ENCODE measurements around the gene ZNF276.

Gene ZNF276

DNA sequence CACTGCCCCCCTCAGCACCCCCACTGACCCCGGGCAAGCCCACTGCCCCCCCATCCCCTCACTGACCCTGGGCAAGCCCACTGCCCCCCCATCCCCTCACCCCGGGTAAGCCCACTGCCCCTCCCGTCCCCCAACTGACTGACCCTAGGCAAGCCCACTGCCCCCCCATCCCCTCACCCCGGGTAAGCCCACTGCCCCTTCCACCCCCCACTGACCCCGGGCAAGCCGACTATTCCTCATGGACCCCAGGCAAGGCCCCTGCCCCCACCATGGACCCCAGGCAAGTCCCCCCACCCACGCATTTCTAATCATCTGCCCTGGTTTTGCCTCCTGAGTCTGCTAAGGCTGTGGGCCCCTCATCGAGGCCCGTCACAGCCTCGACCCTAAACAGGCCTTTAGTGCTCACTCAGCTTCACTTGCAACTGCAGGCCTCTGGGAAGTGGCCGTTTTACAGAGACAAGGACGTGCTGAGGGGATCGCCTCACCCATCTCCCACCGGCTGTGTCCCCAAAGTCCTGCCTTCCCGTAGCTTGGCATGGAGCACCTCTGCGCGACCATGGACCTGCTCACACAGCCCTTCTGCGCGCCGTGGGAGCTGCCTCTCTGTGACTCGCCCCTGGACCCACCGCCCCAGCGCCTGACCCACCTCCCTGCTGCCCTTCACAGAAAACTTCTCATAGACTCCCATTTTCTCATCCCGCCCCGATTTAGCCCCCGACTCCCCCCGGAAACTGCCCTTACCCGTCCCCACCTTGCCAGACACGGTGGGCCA lies 4.2 kb upstream of the ZNF276 start:
- DNase-seq, result no peak

DNA sequence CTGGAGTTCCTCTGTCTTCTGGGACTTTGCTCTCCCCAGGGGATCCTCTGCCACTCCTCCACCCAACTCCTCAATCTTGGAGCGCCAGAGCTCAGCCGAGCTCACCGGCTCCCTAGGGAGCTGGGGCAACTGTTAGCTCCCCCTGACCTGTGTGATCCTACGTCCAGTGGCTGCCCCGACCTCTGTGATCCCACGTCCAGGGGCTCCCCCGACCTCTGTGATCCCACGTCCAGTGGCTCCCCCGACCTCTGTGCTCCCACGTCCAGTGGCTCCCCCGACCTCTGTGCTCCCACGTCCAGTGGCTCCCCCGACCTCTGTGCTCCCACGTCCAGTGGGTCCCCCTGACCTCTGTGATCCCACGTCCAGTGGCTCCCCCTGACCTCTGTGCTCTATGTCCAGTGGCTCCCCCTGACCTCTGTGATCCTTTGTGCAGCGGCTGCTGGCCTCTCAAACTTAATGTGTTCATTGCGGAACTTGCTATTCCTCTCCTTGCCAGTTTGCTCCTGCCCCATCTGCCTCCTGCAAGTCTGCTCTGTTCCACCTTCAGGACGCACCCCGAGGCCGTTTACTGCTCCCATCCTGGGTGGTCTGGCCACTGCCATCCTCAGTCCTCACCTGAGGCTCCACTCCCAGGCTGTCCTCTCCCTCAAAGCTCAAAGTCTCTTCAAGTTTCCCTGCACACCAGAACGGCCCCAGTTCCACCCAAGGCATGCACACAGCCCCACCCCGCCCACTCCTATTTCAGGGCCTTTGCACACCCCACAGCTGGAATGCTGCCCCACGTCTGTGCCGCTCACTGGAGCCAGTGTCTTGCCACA lies 3.4 kb upstream of the ZNF276 start:
- no peak for DNase-seq

DNA sequence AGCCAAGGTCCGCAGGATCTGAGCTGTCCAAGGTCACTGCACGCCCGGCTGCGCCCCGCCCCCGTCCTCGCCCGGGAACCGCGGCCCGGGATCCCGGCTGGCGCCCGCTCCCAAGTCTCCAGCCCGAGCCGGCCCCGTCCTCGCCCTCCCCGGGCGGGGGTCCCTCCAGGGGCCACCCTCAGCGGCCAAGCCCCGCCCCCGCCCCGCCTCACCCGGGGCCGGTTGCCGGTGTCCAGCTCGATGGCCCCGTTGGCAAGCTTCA lies 855 bp upstream of the ZNF276 start:
- peak in 1 of 2 experiments; percentile 73 for DNase-seq

DNA sequence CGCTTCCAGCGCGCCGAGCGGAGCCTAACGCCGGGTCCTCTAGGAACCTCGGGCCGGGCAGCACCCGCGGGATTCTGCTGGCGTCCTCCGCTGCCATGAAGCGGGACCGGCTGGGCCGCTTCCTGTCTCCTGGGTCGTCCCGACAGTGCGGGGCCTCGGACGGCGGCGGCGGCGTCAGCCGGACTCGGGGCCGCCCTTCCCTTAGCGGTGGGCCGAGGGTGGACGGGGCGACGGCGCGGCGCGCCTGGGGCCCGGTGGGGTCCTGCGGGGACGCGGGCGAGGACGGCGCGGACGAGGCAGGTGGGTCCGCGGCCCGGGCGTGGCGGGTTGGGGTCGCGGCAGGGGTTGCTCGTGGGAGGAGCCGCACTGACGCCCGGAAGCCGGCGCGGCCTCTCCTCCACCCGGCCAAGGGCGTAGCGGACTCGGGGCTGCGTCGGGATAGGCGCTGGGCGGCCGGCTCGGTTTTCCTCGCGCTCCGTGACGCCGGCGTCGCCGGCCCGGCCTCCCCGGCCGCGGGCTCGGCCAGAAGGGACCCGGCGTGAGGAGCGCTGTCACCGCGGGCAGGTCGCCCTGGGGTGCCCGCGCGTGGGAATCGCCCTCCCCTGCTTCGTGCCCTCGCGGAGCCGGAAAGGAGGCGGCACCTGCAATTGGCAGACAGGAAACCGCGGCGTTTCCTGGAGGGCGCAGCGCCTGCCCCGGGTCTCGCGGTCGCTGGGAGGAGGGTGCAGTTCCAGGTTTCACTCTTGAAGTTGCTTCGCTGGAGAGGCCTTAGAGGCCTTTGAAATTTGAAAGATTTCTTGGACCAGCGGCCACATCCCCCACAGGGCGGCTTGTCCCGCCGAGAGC lies 432 bp downstream of the ZNF276 start:
- DNase-seq, result peak; percentile 48 to 67

DNA sequence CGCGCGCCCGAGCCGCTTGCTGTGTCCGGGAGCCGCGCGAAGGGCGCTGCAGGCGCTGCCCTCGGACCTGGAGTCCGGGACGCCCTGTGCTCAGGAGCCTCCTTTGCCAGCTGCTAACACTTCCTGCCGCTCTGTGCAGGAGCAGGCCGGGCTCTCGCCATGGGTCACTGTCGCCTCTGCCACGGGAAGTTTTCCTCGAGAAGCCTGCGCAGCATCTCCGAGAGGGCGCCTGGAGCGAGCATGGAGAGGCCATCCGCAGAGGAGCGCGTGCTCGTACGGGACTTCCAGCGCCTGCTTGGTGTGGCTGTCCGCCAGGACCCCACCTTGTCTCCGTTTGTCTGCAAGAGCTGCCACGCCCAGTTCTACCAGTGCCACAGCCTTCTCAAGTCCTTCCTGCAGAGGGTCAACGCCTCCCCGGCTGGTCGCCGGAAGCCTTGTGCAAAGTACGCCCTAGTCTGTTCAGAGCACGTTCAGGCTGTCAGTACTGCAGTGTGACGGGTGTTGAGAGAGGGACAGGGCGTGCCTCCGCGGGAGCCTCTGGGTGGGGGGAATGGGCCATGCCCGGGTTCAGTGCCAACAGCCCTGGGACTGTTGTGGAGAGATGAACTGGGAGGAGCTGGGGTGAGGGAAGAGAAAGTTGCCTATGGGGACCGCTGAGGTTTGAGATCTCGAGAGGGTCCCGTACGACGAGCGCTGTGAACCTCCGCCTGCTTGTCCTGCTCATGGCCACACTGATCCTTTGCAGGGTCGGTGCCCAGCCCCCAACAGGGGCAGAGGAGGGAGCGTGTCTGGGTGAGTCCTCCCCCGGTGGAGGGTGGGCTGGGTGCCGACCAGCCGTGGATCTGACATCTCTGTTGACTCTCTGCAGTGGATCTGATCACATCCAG lies 1.3 kb downstream of the ZNF276 start:
- no peak for DNase-seq

DNA sequence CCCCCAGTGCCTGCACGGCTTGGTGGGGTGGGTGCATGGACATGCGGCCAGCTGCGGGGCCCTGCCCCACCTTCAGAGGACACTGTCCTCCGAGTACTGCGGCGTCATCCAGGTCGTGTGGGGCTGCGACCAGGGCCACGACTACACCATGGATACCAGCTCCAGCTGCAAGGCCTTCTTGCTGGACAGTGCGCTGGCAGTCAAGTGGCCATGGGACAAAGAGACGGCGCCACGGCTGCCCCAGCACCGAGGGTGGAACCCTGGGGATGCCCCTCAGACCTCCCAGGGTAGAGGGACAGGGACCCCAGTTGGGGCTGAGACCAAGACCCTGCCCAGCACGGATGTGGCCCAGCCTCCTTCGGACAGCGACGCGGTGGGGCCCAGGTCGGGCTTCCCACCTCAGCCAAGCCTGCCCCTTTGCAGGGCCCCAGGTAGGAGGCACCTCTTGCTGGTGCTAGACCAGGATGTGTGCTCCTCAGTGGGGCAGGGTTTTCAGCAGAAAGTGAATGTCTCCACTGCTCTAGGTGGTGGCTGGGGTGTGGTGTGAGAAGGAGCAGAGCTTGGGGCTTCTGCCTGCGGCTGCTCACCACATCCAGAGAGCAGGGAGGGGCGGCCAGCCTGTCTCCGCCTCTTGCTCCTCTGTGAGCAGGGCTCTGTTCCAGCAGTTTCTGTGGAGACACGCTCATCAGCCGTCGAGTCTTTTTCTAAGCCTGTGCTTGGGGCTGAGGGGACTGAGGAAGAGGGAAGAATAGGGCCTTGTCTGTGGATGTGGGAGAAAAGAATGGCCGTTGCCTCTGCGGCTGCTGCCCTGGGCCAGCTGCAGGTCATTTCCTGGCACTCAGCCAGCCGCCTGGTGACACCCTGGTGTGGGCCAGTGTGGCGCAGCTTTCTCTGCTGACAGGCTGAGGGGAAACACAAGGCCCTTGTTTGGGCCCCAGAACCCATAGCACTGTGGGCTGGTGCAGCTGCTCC lies 2.2 kb downstream of the ZNF276 start:
- DNase-seq, result peak; percentile 21 to 63

DNA sequence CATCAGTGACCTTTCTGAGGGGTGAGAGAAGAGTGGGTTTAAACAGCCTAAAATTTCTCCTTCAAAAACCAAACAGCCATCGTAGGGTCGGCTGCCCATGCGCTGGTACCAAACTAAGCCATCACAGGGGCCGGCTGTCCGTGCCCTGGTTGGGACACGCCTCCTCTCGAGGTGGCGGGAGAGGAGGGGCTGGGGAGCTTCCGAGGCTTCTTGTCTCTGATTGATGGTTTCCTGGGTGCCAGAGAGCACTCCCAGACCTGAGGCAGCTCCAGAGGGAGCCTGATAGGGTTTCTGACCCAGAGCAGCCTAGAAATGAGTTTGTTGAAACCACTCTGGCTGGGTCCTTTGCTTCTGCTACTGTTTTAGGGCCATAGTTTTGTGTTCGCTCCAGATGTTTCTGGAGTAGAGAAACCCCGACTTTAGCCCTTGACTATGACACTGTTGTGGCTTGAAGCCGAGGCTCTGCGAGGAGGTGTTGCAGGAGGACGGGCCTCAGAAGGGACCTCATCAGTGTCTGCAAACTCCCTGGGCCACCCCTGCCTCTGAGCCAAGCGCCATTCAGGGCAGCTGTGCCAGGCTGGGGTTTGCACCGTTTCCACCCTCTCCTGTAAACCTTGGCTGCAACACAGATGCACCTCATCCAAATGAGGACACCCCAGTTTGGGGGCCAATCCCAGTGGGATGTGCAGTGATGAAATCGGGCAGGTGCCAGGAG lies 6.2 kb downstream of the ZNF276 start:
- DNase-seq, result no peak

DNA sequence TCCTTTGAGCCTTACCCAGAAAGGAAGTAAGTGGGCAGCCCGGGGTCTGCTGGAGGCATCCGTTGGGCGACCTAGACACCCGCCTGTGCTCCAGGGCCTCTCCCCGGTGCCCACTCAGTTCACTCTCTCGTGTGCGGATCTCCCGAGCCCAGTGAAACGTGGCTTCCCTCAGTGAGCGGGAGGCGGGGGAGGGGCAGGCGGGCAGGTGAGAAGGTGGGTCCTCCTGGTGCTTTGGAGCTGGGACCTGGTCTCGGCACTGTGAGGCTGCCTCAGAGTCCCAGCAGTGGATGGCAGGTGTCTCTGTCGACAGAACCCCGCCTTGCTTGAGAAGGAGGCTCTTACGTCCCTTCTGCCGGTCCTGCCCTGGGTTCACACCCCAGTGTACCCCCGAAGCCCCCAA lies 8.0 kb downstream of the ZNF276 start:
- DNase-seq, result no peak

DNA sequence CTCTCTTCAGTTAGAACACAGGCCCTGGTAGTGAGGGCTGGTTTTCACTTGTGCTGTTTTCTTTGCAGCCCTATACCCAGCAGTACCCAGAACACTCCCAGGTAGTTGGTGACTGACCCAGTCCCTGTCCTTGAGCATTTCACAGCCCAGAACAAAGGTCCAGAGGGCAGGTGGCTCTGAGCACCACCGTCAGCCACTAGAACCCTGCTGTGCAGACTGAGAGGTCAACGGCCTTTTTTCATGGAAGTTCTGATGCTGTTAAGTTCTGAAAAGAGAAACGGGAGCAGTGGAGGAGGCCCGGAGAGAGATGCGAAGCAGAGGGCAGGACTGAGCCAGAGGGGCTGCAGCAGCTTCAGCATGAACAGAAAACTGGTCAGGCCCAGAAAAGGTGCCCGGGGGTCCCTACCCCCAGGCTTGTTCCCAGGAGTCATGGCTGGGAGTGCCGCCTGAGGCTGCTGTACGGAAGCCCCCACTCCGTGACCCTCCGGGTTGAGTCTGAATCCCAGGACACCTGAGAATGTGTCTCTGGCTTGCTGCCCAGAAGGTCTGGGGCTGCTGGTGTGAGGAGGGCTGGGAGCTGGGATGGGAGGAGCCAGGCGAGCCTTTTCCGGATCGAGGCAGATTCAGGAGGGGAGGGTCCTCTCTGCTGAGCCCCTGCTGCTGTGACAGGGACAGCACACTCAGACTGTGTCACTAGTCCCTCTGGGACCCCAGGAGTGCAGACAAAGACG lies 8.7 kb downstream of the ZNF276 start:
- DNase-seq, result no peak

DNA sequence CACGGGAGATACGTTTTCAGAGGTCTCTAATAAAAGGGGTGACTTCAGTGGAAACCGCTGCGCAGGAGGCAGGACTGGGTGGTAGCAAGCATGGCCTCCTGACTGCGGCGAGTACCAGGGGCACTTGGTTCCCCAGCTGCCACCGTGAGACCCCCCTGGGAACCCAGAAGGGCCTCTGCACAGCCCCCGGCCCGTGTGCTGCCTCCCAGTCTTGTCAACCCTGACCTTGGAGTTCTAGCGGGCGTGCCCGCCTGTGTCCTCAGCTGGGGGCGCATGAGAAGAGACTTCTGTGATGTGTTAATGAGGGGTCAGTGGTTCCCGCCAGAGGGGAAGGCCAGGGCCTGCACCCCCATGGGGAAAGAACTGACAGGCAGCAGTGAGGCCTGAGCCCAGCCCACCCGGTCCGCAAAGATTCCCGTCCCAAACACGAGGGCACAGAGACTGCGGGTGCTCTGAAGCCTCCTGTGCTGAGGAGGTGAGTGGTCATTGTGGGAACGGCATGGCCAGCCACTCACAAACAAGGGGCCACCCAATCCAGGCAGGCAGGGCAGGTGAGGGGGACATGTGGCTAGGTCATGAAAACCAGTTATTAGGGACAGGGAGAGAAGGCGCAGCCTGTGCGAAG lies 9.4 kb downstream of the ZNF276 start:
- DNase-seq, result no peak

DNA sequence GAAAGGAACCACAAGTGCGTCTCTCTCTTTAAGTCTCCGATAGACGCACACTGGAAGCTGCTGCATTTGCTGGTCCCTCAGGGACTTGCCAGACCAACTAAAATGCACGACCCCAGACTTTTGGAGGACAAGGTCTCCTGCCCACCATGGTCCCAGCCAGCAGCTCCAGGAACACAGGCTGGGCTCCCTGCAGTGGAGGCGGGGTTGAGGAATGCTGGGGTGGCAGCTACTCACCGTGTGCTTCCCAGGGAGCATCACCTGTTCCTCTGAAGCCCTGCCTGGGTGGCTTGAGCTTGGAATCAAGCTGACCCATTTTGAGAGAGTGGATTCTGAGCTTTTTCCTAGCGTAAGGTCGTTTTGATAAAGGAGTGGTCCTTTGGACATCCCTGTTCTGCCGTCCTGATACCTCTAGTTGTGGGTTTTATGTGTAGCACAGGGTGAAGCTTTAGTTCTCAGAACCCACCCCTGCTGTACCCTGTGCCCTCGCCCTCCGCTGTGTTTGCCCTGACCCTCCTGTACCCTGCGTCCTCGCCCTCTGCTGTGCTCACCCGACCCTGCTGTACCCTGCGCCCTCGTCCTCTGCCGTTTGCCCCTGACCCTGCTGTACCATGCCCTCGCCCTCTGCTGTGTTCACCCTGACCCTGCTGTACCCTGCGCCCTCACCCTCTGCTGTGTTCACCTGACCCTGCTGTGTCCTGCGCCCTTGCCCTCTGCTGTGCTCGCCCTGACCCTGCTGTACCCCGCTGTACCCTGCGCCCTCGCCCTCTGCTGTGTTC lies 11.0 kb downstream of the ZNF276 start:
- DNase-seq, result no peak

DNA sequence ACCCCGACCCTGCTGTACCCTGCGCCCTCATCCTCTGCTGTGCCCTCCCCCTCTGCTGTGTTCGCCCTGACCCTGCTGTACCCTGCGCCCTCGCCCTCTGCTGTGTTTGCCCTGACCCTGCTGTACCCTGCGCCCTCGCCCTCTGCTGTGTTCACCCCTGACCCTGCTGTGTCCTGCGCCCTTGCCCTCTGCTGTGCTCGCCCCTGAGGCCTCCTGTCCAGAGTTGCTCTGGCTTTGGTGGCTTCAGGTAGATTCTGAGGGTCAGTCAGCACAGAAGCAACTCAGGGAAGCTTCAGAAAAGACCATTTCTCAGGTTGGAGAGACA lies 11.5 kb downstream of the ZNF276 start:
- no peak for DNase-seq

DNA sequence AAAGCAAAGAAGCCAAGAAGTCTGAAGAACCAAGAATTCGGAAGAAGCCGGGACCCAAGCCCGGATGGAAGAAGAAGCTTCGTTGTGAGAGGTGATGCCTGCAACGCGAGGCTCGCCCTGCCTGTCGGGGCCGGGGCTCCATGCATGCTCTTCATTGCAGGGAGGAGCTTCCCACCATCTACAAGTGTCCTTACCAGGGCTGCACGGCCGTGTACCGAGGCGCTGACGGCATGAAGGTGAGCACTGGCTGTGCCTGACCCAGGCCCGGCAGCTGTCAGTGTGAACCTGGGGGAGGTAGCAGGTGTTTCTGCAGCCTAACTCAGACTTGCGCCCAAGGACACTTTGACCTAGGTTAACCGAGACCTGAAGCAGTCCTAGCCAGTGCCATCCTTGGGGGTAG lies 12.0 kb downstream of the ZNF276 start:
- no peak for DNase-seq

DNA sequence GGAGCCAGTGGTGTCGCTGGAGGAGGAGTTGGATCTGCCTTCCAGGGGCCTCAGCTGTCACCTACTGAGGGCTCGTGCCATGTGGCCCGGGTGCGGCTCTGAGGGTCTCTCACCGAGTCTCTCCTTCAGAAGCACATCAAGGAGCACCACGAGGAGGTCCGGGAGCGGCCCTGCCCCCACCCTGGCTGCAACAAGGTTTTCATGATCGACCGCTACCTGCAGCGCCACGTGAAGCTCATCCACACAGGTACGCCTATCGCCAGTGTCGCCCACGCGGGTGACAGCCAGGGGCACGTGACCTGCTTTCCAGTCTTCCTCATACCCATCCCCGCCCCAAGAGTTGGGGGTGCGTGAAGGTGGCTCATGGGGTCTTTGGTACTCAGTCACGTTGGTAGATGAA lies 12.5 kb downstream of the ZNF276 start:
- no peak for DNase-seq

DNA sequence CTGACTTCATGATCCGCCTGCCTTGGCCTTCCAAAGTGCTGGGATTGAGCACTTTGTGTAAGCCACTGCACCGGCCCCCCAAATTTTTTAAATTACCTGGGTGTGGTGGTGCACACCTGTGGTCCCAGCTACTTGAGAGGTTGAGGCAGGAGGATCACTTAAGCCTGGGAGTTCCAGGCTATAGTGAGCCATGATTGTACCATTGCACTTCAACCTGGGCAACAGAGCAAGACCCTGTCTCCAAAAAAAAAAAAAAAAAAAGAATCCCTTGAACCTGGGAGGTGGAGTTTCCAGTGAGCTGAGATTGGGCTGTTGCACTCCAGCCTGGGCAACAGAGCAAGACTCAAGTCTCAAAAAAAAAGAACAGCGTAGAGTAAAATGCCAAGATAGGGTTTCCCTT lies 15.2 kb downstream of the ZNF276 start:
- no peak for DNase-seq

DNA sequence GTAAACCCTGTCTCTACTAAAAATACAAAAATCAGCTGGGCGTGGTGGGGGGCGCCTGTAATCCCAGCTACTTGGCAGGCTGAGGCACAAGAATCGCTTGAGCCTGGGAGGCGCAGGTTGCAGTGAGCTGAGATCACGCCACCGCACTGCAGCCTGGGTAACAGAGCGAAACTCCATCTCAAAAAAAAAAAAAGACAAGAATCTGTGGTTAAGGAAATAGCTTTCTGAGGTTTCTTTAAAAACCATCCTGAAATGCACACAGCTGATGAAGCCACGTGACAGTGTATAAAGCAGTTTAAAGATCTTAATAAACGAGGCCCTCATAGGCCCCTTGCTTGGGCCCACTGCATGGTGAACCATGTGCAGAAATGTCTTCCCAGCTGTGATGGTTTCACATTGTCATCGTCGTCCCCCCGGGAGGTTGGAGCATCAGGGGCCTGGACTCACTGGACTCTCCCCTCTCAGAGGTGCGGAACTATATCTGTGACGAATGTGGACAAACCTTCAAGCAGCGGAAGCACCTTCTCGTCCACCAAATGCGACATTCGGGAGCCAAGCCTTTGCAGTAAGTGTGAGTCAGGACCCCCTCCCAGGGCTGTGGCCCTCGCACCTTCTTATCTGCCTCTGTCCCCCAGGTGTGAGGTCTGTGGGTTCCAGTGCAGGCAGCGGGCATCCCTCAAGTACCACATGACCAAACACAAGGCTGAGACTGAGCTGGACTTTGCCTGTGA lies 16.2 kb downstream of the ZNF276 start:
- no peak for DNase-seq

DNA sequence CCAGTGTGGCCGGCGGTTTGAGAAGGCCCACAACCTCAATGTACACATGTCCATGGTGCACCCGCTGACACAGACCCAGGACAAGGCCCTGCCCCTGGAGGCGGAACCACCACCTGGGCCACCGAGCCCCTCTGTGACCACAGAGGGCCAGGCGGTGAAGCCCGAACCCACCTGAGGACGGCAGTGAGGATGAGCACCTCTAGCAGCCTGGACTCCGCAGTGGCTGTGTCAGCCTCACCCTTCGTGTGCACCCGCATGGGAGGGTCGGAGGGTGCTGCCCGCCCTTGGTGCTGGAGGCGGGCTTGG lies 16.7 kb downstream of the ZNF276 start:
- DNase-seq, result no peak

DNA sequence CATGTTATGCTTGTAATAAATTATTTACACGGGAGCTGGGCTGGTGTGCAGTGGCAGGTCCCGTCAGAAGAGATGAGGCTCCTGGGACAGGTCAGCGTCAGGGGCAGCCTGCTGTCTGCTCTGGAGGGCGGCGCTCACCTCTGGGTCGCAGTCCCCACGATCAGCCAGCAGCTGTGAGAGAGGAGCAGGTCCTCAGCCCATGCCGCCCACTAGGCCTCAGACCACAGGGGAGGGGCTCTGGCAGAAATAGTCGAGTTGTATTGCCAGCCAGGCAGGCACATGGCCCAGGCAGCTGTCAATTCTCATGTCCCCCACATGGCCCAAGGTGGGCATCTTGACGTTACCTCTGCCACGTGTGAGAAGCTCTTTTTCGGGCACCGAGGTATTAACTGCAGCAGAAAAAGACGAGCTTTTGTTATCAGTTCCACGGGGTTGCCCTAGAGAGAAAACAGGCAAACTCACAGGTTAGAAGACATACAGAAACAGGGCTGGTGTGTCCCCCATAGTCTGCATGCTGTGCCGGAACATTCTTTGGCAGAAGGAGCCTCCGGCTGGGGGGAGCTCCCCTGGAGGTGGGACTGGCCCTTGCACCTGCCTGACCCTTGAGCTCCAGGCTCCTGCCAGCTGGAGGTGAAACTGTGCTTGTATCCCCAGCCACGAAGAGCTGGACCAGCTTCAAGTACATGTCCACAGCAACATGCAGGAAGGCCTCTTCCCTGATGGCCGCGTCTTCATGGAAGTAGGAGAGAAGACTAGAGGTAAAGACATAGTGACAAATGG lies 17.4 kb downstream of the ZNF276 start:
- DNase-seq, result no peak
